HepG2 (cell line): ENCODE data around the gene MEAK7. TPM values are rescaled to one million over a fixed set of nuclear protein-coding genes. Genes with fewer than 3 reads are reported as not detected.

ENCODE experiments used
- DNMT1 ChIP-seq: sonication (generic); formaldehyde crosslinking; IDR thresholded peaks from 2 replicates; pipeline ENCODE4 v1.5.1; 2020; ENCODE audit warnings: mild to moderate bottlenecking, missing genetic modification reagents
- DR1 ChIP-seq: sonication (generic); formaldehyde crosslinking; IDR thresholded peaks from 2 replicates; pipeline ENCODE4 v1.8.0; 2021; ENCODE audit warnings: mild to moderate bottlenecking, missing genetic modification reagents, inconsistent platforms
- FOXC1 ChIP-seq: sonication (generic); formaldehyde crosslinking; IDR thresholded peaks from 2 replicates; pipeline ENCODE4 v1.8.0; 2022; ENCODE audit warnings: mild to moderate bottlenecking, missing genetic modification reagents, borderline replicate concordance
- GTF3A ChIP-seq: sonication (generic); formaldehyde crosslinking; conservative IDR thresholded peaks from 2 replicates; pipeline ENCODE4 v1.4.0; 2020; ENCODE audit warnings: mild to moderate bottlenecking, missing genetic modification reagents
- KLF16 ChIP-seq, 2 experiments: sonication (generic) in 1 of 2; formaldehyde crosslinking in 1 of 2; IDR thresholded peaks; 2 replicates each; pipeline versions ENCODE4 v1.6.1 to v1.8.0; 2016 to 2023; ENCODE audit warnings: missing genetic modification reagents in 2 of 2, missing compliant biosample characterization in 1 of 2
- MTA3 ChIP-seq: sonication (generic); formaldehyde crosslinking; IDR thresholded peaks from 2 replicates; pipeline ENCODE4 v1.4.0; 2020; ENCODE audit warnings: missing genetic modification reagents
- PAX8 ChIP-seq: sonication (generic); formaldehyde crosslinking; IDR thresholded peaks from 2 replicates; pipeline ENCODE4 v1.8.0; 2022; ENCODE audit warnings: mild to moderate bottlenecking, missing genetic modification reagents, borderline replicate concordance
- PLSCR1 ChIP-seq: sonication (generic); formaldehyde crosslinking; IDR thresholded peaks from 2 replicates; pipeline ENCODE4 v1.5.0; 2020; ENCODE audit warnings: missing genetic modification reagents, mild to moderate bottlenecking, borderline replicate concordance
- PRDM15 ChIP-seq: sonication (generic); formaldehyde crosslinking; IDR thresholded peaks from 2 replicates; pipeline ENCODE4 v1.4.0; 2020; ENCODE audit warnings: missing genetic modification reagents
- SALL2 ChIP-seq: sonication (generic); formaldehyde crosslinking; IDR thresholded peaks from 2 replicates; pipeline ENCODE4 v1.8.1; 2023; ENCODE audit warnings: mild to moderate bottlenecking, missing genetic modification reagents, inconsistent platforms
- THAP9 ChIP-seq: sonication (generic); formaldehyde crosslinking; IDR thresholded peaks from 2 replicates; pipeline ENCODE4; 2020; ENCODE audit warnings: missing genetic modification reagents, mild to moderate bottlenecking, borderline replicate concordance
- ZBTB2 ChIP-seq: sonication (generic); formaldehyde crosslinking; IDR thresholded peaks from 2 replicates; pipeline ENCODE4 v1.8.0; 2022; ENCODE audit warnings: low read depth, missing genetic modification reagents
- ZFP36L2 ChIP-seq: sonication (generic); formaldehyde crosslinking; IDR thresholded peaks from 2 replicates; pipeline ENCODE4 v1.4.0; 2020; ENCODE audit warnings: missing genetic modification reagents
- ZFY ChIP-seq: sonication (generic); formaldehyde crosslinking; IDR thresholded peaks from 2 replicates; pipeline ENCODE4 v1.4.0; 2020; ENCODE audit warnings: missing genetic modification reagents
- ZIK1 ChIP-seq: sonication (generic); formaldehyde crosslinking; IDR thresholded peaks from 2 replicates; pipeline ENCODE4 v1.5.0; 2020; ENCODE audit warnings: mild to moderate bottlenecking, low read depth, missing genetic modification reagents, borderline replicate concordance
- ZNF296 ChIP-seq: sonication (generic); formaldehyde crosslinking; conservative IDR thresholded peaks from 2 replicates; pipeline ENCODE4 v1.5.0; 2020; ENCODE audit warnings: mild to moderate bottlenecking, missing genetic modification reagents
- ZNF451 ChIP-seq: sonication (generic); formaldehyde crosslinking; IDR thresholded peaks from 2 replicates; pipeline ENCODE4 v1.5.0; 2020; ENCODE audit warnings: mild to moderate bottlenecking, missing genetic modification reagents
- ZNF501 ChIP-seq: sonication (generic); formaldehyde crosslinking; IDR thresholded peaks from 2 replicates; pipeline ENCODE4 v1.5.1; 2020; ENCODE audit warnings: mild to moderate bottlenecking, moderate library complexity, missing genetic modification reagents
- ZNF572 ChIP-seq: sonication (generic); formaldehyde crosslinking; IDR thresholded peaks from 2 replicates; pipeline ENCODE4 v1.5.1; 2020; ENCODE audit warnings: mild to moderate bottlenecking, missing genetic modification reagents
- ZNF883 ChIP-seq: sonication (generic); formaldehyde crosslinking; IDR thresholded peaks from 2 replicates; pipeline ENCODE4 v1.5.1; 2020; ENCODE audit warnings: mild to moderate bottlenecking, missing genetic modification reagents; ENCODE audit errors: not compliant biosample characterization
- polyA plus RNA-seq, 8 experiments: library from polyadenylated mRNA; depleted of rRNA in 3 of 8; stranded (reverse) in 7 of 8; unstranded in 1 of 8; fragments of >200 nt; fragmentation: Illumina TruSeq in 4 of 8; extraction: Trizol in 4 of 8; gene quantifications; 2 replicates each; pipeline versions ENCODE4 v1.2.1 to v1.2.3, GENCODE V29; 2011 to 2016; ENCODE audit warnings: low read depth in 4 of 8, missing spikeins in 1 of 8, mixed read lengths in 1 of 8; ENCODE audit not compliant: insufficient read depth in 1 of 8
- total RNA-seq, 5 experiments: library from RNA; depleted of rRNA; stranded (reverse); fragments of >200 nt; fragmentation: Illumina TruSeq; extraction: Trizol; gene quantifications; 2 replicates each; pipeline ENCODE4 v1.2.3, GENCODE V29; 2016; ENCODE audit warnings: low read depth in 1 of 5

Gene MEAK7
- total and polyA plus RNA-seq, 2 of the 13 experiments (the other 11 are each of a cell fraction or from before 2014, with no cell fraction given) = 11.8 to 14.7 TPM

GRCh38 chr16:84504420-84505248 is at the start of gene MEAK7 (continued):
- TF ChIP-seq PRDM15 (peak; percentile 60; the same call in 1 of the 2 replicates), ZNF501 (CRISPR knock-in tag) (no peak; the same call in 1 of the 2 replicates), ZNF451 (CRISPR knock-in tag) (peak; percentile 49; the same call in 1 of the 2 replicates), DR1 (CRISPR knock-in tag) (peak; percentile 79), MTA3 (CRISPR knock-in tag) (no peak), ZNF883 (CRISPR knock-in tag) (no peak), PLSCR1 (CRISPR knock-in tag) (no peak), THAP9 (peak; percentile 81), DNMT1 (0 out of 2 replicates have a peak, but pooled peaks have one; percentile 64), ZIK1 (CRISPR knock-in tag) (0 out of 2 replicates have a peak, but pooled peaks have one; percentile 36), SALL2 (CRISPR knock-in tag) (peak; percentile 59; the same call in 1 of the 2 replicates), GTF3A (CRISPR knock-in tag) (no peak), ZBTB2 (no peak), ZNF572 (CRISPR knock-in tag) (no peak; the same call in 1 of the 2 replicates), ZFP36L2 (CRISPR knock-in tag) (no peak), ZFY (CRISPR knock-in tag) (peak; percentile 96), PAX8 (CRISPR knock-in tag) (0 out of 2 replicates have a peak, but pooled peaks have one; percentile 84), KLF16 (CRISPR knock-in tag; IDR thresholded peaks at IDR 0.05) (peak in 1 of 2 experiments; percentile 62; a peak in 1 of 4 replicates), ZNF296 (CRISPR knock-in tag) (no peak), FOXC1 (CRISPR knock-in tag) (peak; percentile 94)
